H9 (cell line): ENCODE data around the gene TMEM204. TPM values are rescaled to one million over a fixed set of nuclear protein-coding genes. Genes with fewer than 3 reads are reported as not detected.

Experiments used
- DNase-seq: peaks from one replicate; pipeline ENCODE4 v3.0.0-alpha.2; 2017
- H2AFZ ChIP-seq: one replicate; pipeline ENCODE4 v1.6.1; 2013; ENCODE audit warnings: mild to moderate bottlenecking, low read length, control low read depth, moderate library complexity
- H2AK5ac ChIP-seq: 2 replicates; pipeline ENCODE4 v1.6.1; 2013; ENCODE audit warnings: low read length, control low read depth, mixed read lengths; ENCODE audit not compliant: insufficient read length
- H2BK120ac ChIP-seq: one replicate; pipeline ENCODE4 v1.6.1; 2013; ENCODE audit warnings: low read depth, mild to moderate bottlenecking, low read length, control low read depth, inconsistent platforms; ENCODE audit not compliant: poor library complexity, severe bottlenecking
- H2BK12ac ChIP-seq: 2 replicates; pipeline ENCODE4 v1.6.1; 2013; ENCODE audit warnings: low read length, control low read depth, mixed read lengths, low read depth; ENCODE audit not compliant: insufficient read length
- H2BK15ac ChIP-seq: 2 replicates; pipeline ENCODE4 v1.6.1; 2013; ENCODE audit warnings: low read depth, low read length, control low read depth
- H2BK20ac ChIP-seq: one replicate; pipeline ENCODE4 v1.6.1; 2013; ENCODE audit warnings: low read depth, mild to moderate bottlenecking, low read length, control low read depth, inconsistent platforms; ENCODE audit not compliant: poor library complexity, severe bottlenecking
- H2BK5ac ChIP-seq: 2 replicates; pipeline ENCODE4 v1.6.1; 2013; ENCODE audit warnings: low read length, control low read depth, mixed read lengths; ENCODE audit not compliant: insufficient read length
- H3K14ac ChIP-seq: 2 replicates; pipeline ENCODE4 v1.6.1; 2013; ENCODE audit warnings: low read length, control low read depth; ENCODE audit not compliant: insufficient read depth
- H3K18ac ChIP-seq: 2 replicates; pipeline ENCODE4 v1.6.1; 2013; ENCODE audit warnings: low read depth, mild to moderate bottlenecking, mixed read lengths, low read length, control low read depth; ENCODE audit not compliant: insufficient read length
- H3K23ac ChIP-seq: 2 replicates; pipeline ENCODE4 v1.6.1; 2013; ENCODE audit warnings: low read length, control low read depth, mixed read lengths, low read depth; ENCODE audit not compliant: insufficient read length
- H3K23me2 ChIP-seq: 2 replicates; pipeline ENCODE4 v1.6.1; 2013; ENCODE audit warnings: low read depth, mild to moderate bottlenecking, mixed read lengths, low read length, control low read depth; ENCODE audit not compliant: insufficient read length, poor library complexity, severe bottlenecking
- H3K27ac ChIP-seq: 2 replicates; pipeline ENCODE4 v1.5.1; 2013; ENCODE audit warnings: low read length, control low read depth, mixed read lengths, low read depth; ENCODE audit not compliant: insufficient read length
- H3K27me3 ChIP-seq: 2 replicates; pipeline ENCODE4 v1.6.1; 2013; ENCODE audit warnings: low read length, control low read depth, inconsistent platforms; ENCODE audit not compliant: insufficient read depth
- H3K4ac ChIP-seq: 2 replicates; pipeline ENCODE4 v1.6.1; 2013; ENCODE audit warnings: low read depth, mild to moderate bottlenecking, control low read depth, inconsistent platforms, low read length, moderate library complexity
- H3K4me1 ChIP-seq: 2 replicates; pipeline ENCODE4 v1.6.1; 2013; ENCODE audit warnings: low read length, control low read depth, inconsistent platforms; ENCODE audit not compliant: insufficient read depth
- H3K4me2 ChIP-seq: 2 replicates; pipeline ENCODE4 v1.6.1; 2013; ENCODE audit warnings: low read length, control low read depth, mixed read lengths; ENCODE audit not compliant: insufficient read length, insufficient read depth
- H3K56ac ChIP-seq: 2 replicates; pipeline ENCODE4 v1.6.1; 2013; ENCODE audit warnings: low read depth, mild to moderate bottlenecking, mixed read lengths, low read length, control low read depth; ENCODE audit not compliant: insufficient read length
- H3K79me1 ChIP-seq: 2 replicates; pipeline ENCODE4 v1.6.1; 2013; ENCODE audit warnings: low read depth, mild to moderate bottlenecking, moderate library complexity, low read length, control low read depth, inconsistent platforms; ENCODE audit not compliant: insufficient read depth, poor library complexity, severe bottlenecking
- H3K79me2 ChIP-seq: 2 replicates; pipeline ENCODE4 v1.6.1; 2013; ENCODE audit warnings: low read length, control low read depth, inconsistent platforms; ENCODE audit not compliant: insufficient read depth
- H3K9ac ChIP-seq: 2 replicates; pipeline ENCODE4 v1.6.1; 2013; ENCODE audit warnings: low read length, control low read depth, mixed read lengths; ENCODE audit not compliant: insufficient read length; ENCODE audit errors: extremely low read depth
- H3K9me3 ChIP-seq: one replicate; pipeline ENCODE4 v1.6.1; 2013; ENCODE audit warnings: low read depth, low read length, inconsistent platforms; ENCODE audit not compliant: control insufficient read depth
- H3T11ph ChIP-seq: one replicate; pipeline ENCODE4 v1.6.1; 2013; ENCODE audit warnings: mild to moderate bottlenecking, low read length, control low read depth, inconsistent platforms
- H4K20me1 ChIP-seq: one replicate; pipeline ENCODE4 v1.6.1; 2013; ENCODE audit not compliant: control insufficient read depth, insufficient read length, insufficient read depth
- H4K5ac ChIP-seq: 2 replicates; pipeline ENCODE4 v1.6.1; 2013; ENCODE audit warnings: low read depth, mild to moderate bottlenecking, mixed read lengths, low read length, control low read depth; ENCODE audit not compliant: insufficient read length
- H4K8ac ChIP-seq: replicated peaks from 2 replicates; pipeline ENCODE4 v1.6.1; 2013; ENCODE audit warnings: low read length, control low read depth, mixed read lengths, low read depth; ENCODE audit not compliant: insufficient read length
- H4K91ac ChIP-seq: 2 replicates; pipeline ENCODE4 v1.6.1; 2013; ENCODE audit warnings: low read depth, mild to moderate bottlenecking, moderate library complexity, mixed read lengths, low read length, control low read depth; ENCODE audit not compliant: insufficient read length
- H3K27ac Mint-ChIP-seq, 3 experiments: 2 replicates in 2 of 3; 3 replicates in 1 of 3; pipeline ENCODE4 v1.8.0; 2020 to 2021; ENCODE audit warnings: mixed read lengths in 3 of 3, mild to moderate bottlenecking in 1 of 3, moderate library complexity in 1 of 3
- H3K27me3 Mint-ChIP-seq: 2 replicates; pipeline ENCODE4 v1.8.0; 2021; ENCODE audit warnings: low read depth, mild to moderate bottlenecking, moderate library complexity, mixed read lengths
- H3K36me3 Mint-ChIP-seq, 3 experiments: 2 replicates in 2 of 3; 3 replicates in 1 of 3; pipeline ENCODE4 v1.8.0; 2020 to 2021; ENCODE audit warnings: low read depth in 3 of 3, mixed read lengths in 3 of 3; ENCODE audit not compliant: insufficient read depth in 1 of 3
- H3K4me1 Mint-ChIP-seq, 2 experiments: 2 replicates each; pipeline ENCODE4 v1.8.0; 2020; ENCODE audit warnings: mixed read lengths in 2 of 2
- H3K4me3 Mint-ChIP-seq, 2 experiments: 2 replicates in 1 of 2; 3 replicates in 1 of 2; pipeline ENCODE4 v1.8.0; 2020 to 2021; ENCODE audit warnings: mild to moderate bottlenecking in 2 of 2, mixed read lengths in 2 of 2, moderate library complexity in 1 of 2
- H3K9me3 Mint-ChIP-seq, 2 experiments: 2 replicates in 1 of 2; 3 replicates in 1 of 2; pipeline ENCODE4 v1.8.0; 2020; ENCODE audit warnings: mild to moderate bottlenecking in 2 of 2, mixed read lengths in 2 of 2, moderate library complexity in 1 of 2
- CTCF ChIP-seq: fragments of 200-600 bp; sonication (generic); conservative IDR thresholded peaks from 3 replicates; pipeline ENCODE4 v1.8.0; 2021; ENCODE audit warnings: antibody characterized with exemption, mild to moderate bottlenecking
- WGBS: extraction: QIAGEN DNeasy Blood & Tissue Kit; methylation state at CpG from one replicate; pipeline ENCODE4 v1.1.7; 2013; ENCODE audit warnings: missing lambda C conversion rate, low lambda C conversion rate, mixed read lengths; ENCODE audit not compliant: insufficient read length; ENCODE audit errors: extremely low coverage; 5-methylcytosine and 5-hydroxymethylcytosine counted together
- total RNA-seq: library from RNA; stranded (reverse); gene quantifications from 2 replicates; pipeline ENCODE4 v1.2.1, GENCODE V29; 2021

Gene TMEM204
- total RNA-seq, 1 experiment from 2014 or later: not detected

DNA sequence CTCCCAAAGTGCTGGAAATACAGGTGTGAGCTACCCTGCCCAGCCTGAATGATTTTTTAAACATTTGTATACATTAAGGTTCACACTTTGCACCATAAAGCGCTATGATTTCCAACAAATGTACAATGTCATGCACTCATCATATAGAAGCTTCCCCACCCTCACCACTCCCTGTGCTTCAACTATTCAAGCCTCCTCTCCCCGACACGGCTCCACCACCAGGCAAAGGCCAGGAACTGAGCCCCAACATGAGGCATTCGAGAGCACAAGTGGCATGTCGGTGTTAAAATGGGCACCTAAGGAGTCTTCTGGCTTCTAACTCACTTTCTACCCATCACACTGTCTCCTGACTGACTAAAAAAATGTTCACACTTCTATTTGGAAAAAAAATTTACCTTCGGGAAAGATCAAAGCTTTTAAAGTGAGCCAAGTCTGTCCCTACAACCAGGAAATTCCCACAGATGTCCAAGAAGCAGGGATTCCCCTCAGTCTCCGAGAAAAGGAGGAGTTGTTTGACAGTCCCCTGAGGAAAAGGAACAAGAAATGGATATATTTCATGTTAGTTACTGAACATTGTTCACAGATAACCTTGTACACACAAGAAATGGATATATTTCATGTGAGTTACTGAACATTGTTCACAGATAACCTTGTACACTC lies 37.7 kb downstream of the TMEM204 start:
- no peak overlapping the region for H2BK120ac ChIP-seq
- no peak overlapping the region for H3K18ac ChIP-seq
- no peak overlapping the region for H4K91ac ChIP-seq
- H3K36me3 Mint-ChIP-seq: peaks cover 6 to 20% (median 13%) of the 10 kb centered on the region in 3 experiments
- H3K27me3 Mint-ChIP-seq: no peaks in the 10 kb centered on the region; the same call in 1 of the 2 replicates
- H2BK15ac ChIP-seq: no peak overlapping the region
- DNase-seq: no peak
- no peaks in the 10 kb centered on the region for H3K79me2 ChIP-seq
- H3K4me1 ChIP-seq: no peaks in the 10 kb centered on the region
- no peak for TF ChIP-seq CTCF
- no peaks in the 10 kb centered on the region for H3K79me1 ChIP-seq
- no peak overlapping the region for H3K23ac ChIP-seq
- H3K56ac ChIP-seq: no peak overlapping the region
- no peak overlapping the region for H3K4me2 ChIP-seq
- no peak overlapping the region for H2BK12ac ChIP-seq
- no peak overlapping the region for H3K9ac ChIP-seq
- no peak overlapping the region for H2AK5ac ChIP-seq
- no peak overlapping the region for H3K4ac ChIP-seq
- no peak overlapping the region for H3K14ac ChIP-seq
- H3T11ph ChIP-seq: no peak overlapping the region
- peaks cover 3 to 4% of the 10 kb centered on the region in 2 experiments; a peak in 2 of 5 replicates for H3K9me3 Mint-ChIP-seq
- WGBS: no CpG with 5 or more reads among the region's 7 CpGs
- H2BK5ac ChIP-seq: no peak overlapping the region
- H3K9me3 ChIP-seq: no peaks in the 10 kb centered on the region
- H3K27me3 ChIP-seq: no peaks in the 10 kb centered on the region
- no peaks in the 10 kb centered on the region for H3K4me1 Mint-ChIP-seq
- no peak overlapping the region for H3K4me3 Mint-ChIP-seq
- no peak overlapping the region for H4K5ac ChIP-seq
- H3K27ac Mint-ChIP-seq: no peak overlapping the region
- no peaks in the 10 kb centered on the region for H3K23me2 ChIP-seq
- no peak overlapping the region for H4K8ac ChIP-seq
- H3K27ac ChIP-seq: no peak overlapping the region
- H2AFZ ChIP-seq: no peak overlapping the region
- no peaks in the 10 kb centered on the region for H4K20me1 ChIP-seq
- H2BK20ac ChIP-seq: no peak overlapping the region
